GM19238 (cell line): Measurements from ENCODE around the gene ZNF592.
"Not testable (repeated sequence)": the region's sequence is repeated elsewhere in the genome, so short reads cannot be mapped to it uniquely, and the experiment has no call there.

ENCODE experiments used
- DNase-seq: peaks from one replicate; pipeline ENCODE4 v3.0.0; 2011; ENCODE audit warnings: low spot score; ENCODE audit not compliant: insufficient read length

Gene ZNF592

GRCh38 chr15:84747416-84748273 lies 747 bp upstream of the ZNF592 start:
- peak; percentile 49 for DNase-seq

DNA sequence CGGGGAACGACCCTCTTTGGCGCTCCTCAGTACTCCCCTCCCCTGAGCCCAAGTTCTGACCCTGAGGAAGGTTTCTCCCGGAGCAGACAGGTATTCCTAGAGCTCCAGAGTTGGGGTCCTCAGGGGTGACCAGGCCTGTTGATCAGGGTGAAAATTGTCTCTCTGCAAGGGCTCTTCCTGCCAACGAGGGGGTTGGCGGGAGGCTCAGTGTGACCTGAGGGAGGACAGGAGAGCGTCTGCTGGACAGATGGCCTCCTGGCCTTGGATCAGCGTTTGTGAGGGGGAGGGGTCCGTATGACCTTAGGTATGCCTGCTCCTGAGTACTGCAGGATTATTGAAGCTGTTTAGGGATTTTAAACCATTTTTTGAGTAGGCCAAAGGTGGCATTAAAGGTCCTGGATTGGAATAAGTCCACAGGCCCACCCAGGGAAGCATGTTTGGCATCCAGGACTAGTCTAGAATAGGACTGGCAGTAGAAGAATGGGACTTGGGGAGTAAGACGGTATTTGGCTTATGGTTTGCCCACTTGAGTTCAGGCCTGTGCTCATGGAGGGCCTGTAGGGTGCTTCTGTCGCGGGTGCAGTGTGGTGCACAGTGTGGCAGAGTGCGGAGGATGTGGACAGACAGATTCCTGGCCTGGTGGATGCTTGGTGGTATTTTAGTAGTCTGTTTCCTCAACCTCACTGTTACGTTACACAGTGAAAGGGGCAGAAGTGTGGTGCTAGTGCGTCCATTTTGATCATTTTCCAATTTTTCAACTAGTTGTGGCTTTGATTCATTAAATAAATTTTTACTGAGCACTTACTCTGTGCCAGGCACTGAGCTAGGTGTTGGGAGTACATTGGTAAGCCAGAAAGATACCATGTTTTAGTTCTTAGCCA lies 959 bp downstream of the ZNF592 start:
- no peak for DNase-seq

DNA sequence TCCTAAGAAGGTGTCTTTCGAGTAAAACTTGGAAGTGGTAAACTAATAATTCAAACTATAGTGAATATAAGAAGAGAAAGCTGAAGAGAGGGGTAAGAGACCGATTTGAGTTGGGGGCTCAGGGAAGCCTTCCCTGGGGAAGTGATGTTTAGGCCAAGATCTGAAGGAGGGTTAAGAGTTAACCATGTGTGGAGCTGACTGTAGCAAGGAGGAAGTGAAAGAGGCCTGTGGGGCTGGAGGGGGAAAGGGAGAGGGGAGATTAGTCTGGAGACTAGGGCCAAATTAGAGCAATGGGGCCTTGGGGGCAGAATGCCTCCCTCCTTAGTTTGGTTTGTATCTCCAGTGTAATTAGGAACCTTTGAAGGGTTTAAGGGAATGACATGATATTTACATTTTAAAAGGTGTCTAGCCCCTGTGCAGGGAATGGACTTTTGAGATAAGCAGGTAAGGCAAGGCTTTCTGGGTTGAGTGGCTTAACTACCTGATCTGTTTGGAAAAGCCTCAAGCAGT lies 2.2 kb downstream of the ZNF592 start:
- DNase-seq: no peak

DNA sequence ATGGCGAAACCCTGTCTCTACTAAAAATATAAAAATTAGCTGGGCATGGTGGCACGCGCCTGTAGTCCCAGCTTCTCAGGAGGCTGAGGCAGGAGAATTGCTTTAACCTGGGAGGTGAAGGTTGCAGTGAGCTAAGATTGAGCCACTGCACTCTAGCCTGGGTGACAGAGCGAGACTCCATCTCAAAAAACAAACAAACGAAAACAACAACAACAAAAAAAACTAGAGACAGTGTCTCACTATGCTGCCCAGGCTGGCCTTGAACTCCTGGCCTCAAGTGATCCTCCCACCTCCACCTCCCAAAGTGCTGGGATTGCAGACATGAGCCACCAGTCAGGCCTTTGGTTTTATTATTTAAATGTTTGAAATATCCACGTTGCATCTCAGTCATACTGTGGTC lies 3.3 kb downstream of the ZNF592 start:
- not testable (repeated sequence) for DNase-seq

DNA sequence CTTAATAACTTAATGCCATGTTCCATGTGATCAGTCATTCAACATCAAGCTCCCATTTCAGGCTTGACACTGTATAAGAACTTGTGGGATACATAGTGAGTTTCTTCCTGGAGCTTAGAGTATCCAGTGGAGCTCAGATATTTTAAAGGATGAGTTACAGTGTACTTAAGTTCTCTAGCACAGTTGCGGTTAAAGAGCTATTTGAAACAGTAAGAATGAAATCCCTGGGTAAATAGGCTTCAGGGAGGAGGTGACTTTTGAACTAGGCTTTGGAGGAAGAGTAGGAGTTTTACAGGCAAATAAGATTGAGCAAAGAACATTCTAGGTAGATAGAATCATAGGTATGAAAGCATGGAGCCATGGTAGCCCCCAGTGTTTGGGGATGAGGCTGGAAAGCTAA lies 3.8 kb downstream of the ZNF592 start:
- no peak for DNase-seq

DNA sequence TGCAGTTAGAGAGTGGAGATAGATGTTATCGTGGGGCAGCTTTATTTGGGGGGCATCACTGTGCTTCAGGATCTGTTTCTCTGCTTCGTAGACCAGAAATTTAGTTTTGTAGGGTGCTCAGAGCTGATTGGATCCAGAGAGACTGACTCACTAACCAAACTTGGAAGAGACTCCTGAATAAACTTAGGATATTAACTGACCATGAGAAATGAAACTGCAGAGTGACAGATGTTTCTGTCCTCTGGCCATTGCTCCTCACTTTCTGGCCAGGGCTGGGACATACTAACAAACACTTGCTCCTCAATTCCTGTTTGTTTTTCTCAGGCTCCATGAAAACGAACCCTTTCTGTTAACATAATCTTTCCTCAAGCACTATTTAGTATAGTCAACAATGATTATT lies 4.3 kb downstream of the ZNF592 start:
- DNase-seq: no peak

GRCh38 chr15:84754889-84755288 lies 6.5 kb downstream of the ZNF592 start:
- DNase-seq: not testable (repeated sequence)

DNA sequence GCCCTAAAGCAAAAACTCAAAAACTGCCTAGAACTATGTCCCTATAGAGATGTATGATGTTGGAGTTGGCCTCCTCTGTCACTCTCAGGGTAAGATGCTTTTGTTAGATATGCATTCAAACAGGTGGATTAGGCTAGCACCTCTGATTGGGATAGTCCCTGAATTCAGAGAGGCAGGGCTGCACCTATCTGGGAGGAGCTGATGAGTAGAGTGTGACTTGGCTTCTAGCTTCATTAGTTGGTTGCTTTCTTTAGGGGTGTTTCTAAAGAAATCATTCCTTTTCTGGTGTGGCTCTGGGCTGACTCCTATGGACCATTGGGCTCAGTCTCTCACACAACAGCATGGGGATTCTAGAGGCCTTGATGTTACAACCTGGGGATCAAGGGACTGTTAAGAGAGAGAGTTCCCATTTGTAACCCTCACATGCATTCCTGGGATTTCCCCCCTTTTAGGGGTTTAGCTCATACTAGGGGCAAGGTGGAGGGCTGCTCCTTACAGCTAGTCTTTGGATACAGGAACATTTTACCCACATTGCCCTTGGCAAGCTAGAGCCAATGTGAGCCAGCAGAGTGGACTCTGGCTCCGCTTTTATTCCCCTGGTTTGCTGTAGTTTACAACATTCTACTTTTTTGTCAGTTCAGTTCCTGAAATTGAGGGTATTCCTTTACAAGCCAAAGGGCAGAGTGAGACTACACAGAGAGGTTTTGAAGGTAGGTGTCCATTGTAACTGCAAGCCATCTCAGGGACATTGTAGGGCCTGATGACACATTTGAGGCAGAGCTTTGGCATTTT lies 7.5 kb downstream of the ZNF592 start:
- no peak for DNase-seq

GRCh38 chr15:84759018-84759417 lies 10.6 kb downstream of the ZNF592 start:
- DNase-seq: no peak

GRCh38 chr15:84760219-84760618 lies 11.8 kb downstream of the ZNF592 start:
- DNase-seq: no peak

DNA sequence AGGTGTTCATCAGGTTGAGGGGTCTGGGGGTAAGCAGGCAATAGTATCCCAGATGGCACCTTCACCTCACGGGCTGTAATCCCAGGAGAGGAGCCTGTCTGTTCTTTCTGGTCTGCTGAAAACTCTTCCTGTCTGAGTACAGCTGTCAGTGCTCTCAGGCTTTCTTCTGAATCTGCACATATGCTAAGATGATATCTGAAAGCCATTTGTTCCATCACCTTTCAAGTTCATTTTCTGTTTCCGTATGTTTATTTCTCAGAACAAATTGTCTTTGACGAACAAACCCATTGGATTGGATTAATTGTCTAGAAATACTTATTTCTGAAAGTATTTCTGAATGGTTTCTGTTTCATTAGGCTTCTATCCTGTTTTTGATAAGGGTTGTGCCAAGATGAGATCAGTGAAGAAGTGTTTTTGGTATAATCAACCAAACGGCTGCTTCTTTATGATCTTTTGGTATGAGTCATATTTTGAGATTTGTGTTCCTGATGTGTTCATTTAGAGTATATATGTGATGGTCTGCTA lies 13.3 kb downstream of the ZNF592 start:
- DNase-seq: no peak

DNA sequence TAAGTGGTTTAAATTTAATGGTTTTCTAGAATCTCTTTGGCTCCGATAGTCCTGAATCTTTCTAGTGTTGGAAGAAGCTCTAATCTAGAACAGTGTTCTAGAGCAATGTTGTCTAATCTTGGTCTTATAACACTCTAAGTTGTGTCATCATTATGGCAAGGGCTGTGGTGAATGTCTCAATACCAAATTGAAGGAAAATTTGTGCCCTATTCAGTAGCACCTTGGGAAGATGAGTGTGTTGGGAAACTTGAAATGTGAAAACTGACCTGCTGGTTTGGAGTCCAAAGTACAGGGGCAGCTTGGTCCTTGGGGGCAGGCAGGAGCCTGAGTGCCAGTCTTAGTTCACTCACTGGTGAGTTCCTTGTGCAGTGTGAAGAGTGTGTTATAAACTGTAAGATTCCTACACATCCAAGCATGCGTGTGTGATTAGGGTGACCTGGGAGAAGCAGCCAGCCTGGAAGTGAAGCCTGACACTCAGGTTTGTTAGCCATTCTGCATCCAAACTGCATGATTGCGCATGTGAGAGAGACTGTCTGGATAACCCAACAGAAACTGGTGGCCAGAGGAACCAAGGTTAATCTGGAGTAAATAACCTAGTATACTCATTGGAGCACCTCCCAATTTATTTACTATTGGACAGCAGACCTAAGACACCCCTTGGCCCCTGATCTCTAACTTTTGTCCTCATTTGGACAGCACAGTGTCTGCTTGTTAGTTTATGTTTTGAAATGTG lies 14.6 kb downstream of the ZNF592 start:
- no peak for DNase-seq

DNA sequence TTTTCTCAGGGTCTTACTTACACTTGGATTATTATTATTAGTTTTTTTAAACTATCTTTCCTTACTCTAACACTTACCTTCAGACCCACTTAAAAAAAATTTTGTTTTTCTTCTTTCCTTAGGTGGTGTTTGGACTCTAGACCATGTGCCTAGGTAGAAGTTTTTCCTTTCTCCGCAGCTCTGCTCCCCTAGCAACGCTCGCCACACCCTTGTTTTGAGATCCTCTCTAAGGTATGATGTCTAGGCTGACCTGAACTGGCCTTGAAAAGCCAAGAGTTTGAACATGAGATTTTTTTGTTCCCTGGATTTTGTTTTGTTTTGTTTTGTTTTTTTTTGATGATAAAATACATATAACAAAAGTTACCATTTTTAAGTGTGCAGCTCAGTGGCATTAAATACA lies 16.2 kb downstream of the ZNF592 start:
- no peak for DNase-seq

- no peak for DNase-seq
Measured at GRCh38 chr15:84764989-84765388, 16.6 kb downstream of the ZNF592 start.

DNA sequence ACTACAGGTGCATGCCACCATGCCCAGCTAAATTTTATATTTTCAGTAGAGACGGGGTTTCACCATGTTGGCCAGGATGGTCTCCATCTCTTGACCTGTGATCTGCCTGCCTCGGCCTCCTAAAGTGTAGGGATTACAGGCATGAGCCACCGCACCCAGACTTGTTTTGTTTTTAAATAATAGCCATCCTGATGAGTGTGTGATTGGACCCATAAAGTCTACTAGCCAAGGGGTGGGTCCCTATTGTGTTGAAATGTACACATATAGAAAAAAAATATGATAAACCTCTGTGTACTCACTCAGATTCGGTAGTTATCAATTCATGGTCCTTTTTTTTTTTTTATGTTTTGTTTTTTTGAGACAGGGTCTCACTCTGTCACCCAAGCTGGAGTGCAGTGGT lies 17.3 kb downstream of the ZNF592 start:
- DNase-seq: no peak

- DNase-seq: no peak
Measured at GRCh38 chr15:84766461-84767035, 18.2 kb downstream of the ZNF592 start.

DNA sequence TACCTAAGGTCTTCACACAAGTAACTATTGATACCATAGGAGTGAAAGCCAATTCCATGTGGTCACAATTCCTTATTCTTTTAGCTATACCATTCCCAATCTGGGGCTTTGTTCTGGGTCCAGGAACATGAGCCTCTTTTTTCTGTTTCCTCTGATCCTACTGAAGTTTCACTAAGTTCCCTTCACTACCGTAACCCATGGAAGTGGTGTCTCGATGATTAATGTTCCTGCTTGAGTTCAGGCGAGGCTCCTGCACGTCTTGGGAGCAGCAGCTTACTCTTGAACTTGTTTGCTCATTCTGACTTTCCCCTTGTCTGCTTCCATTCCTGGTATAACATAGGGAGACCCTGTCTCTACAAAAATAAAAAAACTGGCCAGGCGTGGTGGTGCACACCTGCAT lies 23.6 kb downstream of the ZNF592 start:
- no peak for DNase-seq

DNA sequence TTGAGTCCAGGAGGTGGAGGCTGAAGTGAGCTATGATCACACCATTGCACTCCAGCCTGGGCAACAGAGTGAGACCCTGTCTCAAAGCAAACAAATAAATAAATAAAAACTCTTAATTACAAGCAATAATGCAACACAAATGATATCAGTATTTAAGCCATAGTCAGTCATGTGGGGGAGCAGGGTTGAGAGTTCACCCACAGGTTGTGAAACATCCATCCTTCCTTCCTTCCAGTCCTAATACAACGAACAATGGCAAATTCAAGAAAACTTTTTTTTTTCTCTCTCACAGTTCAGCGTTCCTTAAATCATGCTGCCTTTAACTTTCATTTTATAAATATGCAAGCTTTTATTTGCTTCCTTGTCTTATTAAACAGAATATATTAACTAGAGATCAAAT lies 24.1 kb downstream of the ZNF592 start:
- no peak for DNase-seq

GRCh38 chr15:84773716-84774115 lies 25.3 kb downstream of the ZNF592 start:
- DNase-seq: no peak

DNA sequence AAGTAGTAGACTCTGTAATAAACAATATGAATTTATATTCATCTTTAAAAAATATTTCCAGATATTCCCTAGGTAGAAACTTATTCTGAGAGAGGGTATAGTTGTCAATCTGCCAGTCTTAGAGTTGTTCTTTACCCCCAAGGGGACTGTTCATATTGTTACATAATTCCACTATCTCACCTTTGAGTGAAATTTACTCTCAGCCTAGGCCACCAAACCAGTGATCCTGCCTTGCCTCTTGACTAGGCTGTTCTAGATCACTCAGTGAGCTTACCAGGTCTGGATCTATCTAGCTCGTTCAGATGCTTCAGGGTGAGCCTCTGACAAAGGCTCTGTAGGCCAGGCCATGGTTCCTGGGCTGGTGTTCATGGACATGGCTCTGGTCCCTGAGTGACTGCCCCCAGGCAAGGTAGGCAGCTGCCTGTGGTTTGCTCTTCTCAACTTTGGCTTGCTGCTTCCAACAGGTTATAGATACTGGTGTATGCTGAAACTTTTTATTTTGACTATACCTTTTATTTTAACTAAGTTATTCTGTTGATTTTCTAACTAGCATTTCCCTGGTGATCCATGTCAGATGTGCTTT lies 27.6 kb downstream of the ZNF592 start:
- no peak for DNase-seq
